ENCODE results near the gene CA7. TPM values are rescaled to one million over a fixed set of nuclear protein-coding genes. Genes with fewer than 3 reads are reported as not detected.

The CA7 gene
- total RNA-seq, 1 donor from 2014 or later: not detected

DNA sequence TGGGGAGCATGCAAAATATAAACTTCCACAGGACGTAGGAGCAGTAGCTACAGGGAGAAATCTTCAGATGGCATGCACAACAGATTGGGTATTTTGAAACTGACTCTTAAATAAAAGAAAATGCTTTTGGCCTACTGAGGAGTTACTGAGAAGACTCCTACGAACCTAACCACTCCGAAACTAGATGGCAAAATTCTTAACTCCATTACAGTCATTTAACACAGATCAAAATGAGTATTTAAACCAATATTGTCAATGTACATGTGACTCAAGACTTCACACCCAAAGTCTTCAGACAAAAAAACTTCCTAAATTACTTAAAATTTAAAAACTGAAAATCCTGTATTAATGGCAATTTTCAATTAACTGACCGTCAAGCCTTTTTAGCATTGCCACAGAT, 34.4 kb upstream of the CA7 start:
- Histone ChIP-seq H3K36me3 (peaks cover 67 to 84% of the 10 kb centered on the region in 2 donors), H3K9me3 (no peaks in the 10 kb centered on the region), H3K27ac (no peak overlapping the region), H3K4me1 (no peaks in the 10 kb centered on the region), H3K27me3 (no peaks in the 10 kb centered on the region), H3K4me3 (no peak overlapping the region)
- TF ChIP-seq, protein P1, sequence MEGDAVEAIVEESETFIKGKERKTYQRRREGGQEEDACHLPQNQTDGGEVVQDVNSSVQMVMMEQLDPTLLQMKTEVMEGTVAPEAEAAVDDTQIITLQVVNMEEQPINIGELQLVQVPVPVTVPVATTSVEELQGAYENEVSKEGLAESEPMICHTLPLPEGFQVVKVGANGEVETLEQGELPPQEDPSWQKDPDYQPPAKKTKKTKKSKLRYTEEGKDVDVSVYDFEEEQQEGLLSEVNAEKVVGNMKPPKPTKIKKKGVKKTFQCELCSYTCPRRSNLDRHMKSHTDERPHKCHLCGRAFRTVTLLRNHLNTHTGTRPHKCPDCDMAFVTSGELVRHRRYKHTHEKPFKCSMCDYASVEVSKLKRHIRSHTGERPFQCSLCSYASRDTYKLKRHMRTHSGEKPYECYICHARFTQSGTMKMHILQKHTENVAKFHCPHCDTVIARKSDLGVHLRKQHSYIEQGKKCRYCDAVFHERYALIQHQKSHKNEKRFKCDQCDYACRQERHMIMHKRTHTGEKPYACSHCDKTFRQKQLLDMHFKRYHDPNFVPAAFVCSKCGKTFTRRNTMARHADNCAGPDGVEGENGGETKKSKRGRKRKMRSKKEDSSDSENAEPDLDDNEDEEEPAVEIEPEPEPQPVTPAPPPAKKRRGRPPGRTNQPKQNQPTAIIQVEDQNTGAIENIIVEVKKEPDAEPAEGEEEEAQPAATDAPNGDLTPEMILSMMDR (IDR thresholded peaks at IDR 0.05): no peak
- no peak for DNase-seq (ENCODE audit: low spot score in 2 of 2)
- intact Hi-C loops (cut with DNase I): no loop called here

DNA sequence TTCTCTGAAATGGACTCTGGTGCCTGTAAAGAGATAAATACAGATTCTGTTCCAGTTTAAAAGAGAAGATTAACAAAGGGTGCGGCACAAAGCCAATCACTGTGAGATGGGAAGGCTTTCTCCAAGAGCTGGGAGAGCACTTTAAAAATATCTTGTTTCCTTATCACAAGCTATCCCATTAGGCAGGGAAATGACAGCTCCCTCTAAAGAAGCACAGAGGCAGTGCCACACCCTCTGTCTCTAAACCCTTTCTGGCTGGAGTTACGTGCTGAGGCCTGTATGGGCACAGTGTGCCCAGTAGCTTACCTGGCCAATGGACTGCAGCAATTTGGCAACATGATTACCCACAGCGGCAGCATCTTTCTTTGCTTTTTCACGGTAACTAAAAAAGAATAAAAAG, 33.8 kb upstream of the CA7 start:
- intact Hi-C loops (cut with DNase I): no loop called here
- H3K36me3 ChIP-seq: peaks cover 64 to 84% of the 10 kb centered on the region in 2 donors
- H3K27me3 ChIP-seq: no peaks in the 10 kb centered on the region
- no peak overlapping the region for H3K4me3 ChIP-seq
- DNase-seq (ENCODE audit: low spot score in 2 of 2): no peak
- H3K27ac ChIP-seq: no peak overlapping the region
- no peaks in the 10 kb centered on the region for H3K4me1 ChIP-seq
- H3K9me3 ChIP-seq: no peaks in the 10 kb centered on the region
- TF ChIP-seq, protein P1 (IDR thresholded peaks at IDR 0.05): no peak

DNA sequence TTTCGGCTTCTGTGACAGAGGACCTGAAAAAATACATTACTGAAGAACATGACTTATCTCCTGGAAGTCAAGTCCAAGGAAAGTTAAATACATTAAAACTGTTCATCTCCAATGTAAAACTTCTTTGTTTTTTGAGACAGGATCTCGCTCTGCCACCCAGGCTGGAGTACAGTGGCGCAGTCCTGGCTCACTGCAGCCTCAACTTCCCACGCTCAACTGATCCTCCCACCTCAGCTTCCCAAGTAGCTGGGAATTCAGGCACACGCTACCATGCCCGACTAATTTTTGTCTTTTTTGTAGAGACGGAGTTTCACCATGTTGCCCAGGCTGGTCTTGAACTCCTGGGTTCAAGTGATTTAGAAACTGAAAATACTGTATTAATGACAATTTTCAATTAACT, 33.2 kb upstream of the CA7 start:
- Histone ChIP-seq H3K9me3 (no peaks in the 10 kb centered on the region), H3K36me3 (peaks cover 63 to 85% of the 10 kb centered on the region in 2 donors), H3K4me3 (no peak overlapping the region), H3K27me3 (no peaks in the 10 kb centered on the region), H3K27ac (no peak overlapping the region), H3K4me1 (no peaks in the 10 kb centered on the region)
- DNase-seq (ENCODE audit: low spot score in 2 of 2): no peak
- TF ChIP-seq, protein P1 (IDR thresholded peaks at IDR 0.05): no peak
- intact Hi-C loops (cut with DNase I): no loop called here

DNA sequence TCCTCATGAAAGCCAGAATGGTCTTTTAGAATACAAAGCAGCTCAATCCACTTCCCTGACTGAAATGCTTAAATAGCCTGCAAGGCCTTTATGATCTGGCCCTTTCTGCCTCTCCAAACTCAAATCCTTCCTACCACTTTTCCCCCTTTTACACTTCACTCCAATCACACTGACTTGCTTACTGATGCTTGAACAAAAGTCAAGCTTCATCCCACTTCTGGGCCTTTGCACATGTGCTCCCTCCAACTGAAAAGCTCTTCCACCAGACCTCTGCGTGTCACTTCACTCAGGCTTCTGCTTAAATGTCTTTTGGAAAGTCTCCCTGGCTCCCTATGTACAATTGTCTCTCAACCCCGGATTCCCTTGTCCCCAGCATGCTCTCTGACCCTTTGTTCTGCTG, 29.5 kb upstream of the CA7 start:
- TF ChIP-seq, protein P1 (IDR thresholded peaks at IDR 0.05): no peak
- intact Hi-C loops (cut with DNase I): no loop called here
- H3K36me3 ChIP-seq: peaks cover 65 to 90% of the 10 kb centered on the region in 2 donors
- no peak for DNase-seq (ENCODE audit: low spot score in 2 of 2)
- H3K9me3 ChIP-seq: no peaks in the 10 kb centered on the region
- no peaks in the 10 kb centered on the region for H3K27me3 ChIP-seq
- no peak overlapping the region for H3K27ac ChIP-seq
- no peak overlapping the region for H3K4me3 ChIP-seq
- no peaks in the 10 kb centered on the region for H3K4me1 ChIP-seq

DNA sequence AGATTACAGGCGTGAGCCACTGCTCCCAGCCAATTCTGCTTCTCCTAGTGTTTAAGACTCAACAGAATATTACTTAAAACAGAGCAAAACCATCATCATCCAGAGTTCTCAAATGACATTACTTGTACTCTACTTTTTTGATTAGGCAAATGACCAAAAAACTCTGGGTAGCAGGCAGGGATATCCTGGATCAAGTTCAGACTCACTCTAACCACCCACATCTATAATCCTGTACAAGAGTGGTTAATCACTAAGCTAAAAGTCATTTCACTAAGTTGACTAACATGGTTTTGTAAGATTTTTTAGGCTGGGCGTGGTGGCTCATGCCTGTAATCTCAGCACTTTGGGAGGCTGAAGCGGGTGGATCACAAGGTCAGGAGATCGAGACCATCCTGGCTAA, 20.2 kb upstream of the CA7 start:
- Histone ChIP-seq H3K4me3 (no peak overlapping the region), H3K4me1 (peaks cover 0 to 6% of the 10 kb centered on the region in 2 donors), H3K27ac (no peak overlapping the region), H3K36me3 (peaks cover 44 to 72% of the 10 kb centered on the region in 2 donors), H3K27me3 (no peaks in the 10 kb centered on the region), H3K9me3 (no peaks in the 10 kb centered on the region)
- intact Hi-C loops (cut with DNase I): no loop called here
- DNase-seq (ENCODE audit: low spot score in 2 of 2): no peak
- TF ChIP-seq, protein P1 (IDR thresholded peaks at IDR 0.05): no peak

Data from ascending aorta (tissue), 2 donors.